Right lobe of liver (tissue), 6 donors: ENCODE results near the gene AHI1. TPM values are rescaled to one million over a fixed set of nuclear protein-coding genes. Genes with fewer than 3 reads are reported as not detected.

Experiments
- ATAC-seq, 4 donors: fragments of 200-7000 bp; cut with Tn5 transposase; one replicate each; pipeline ENCODE4 v1.9.1; 2020; ENCODE audit warnings: mild to moderate bottlenecking in 4 of 4, moderate library complexity in 4 of 4
- DNase-seq, 3 donors: peaks; one replicate each; pipeline ENCODE4 v3.0.0-alpha.2; 2020
- H3K27ac ChIP-seq, 3 donors: fragments of 200-600 bp; one replicate each; pipeline ENCODE4 v1.8.0; 2022
- H3K27me3 ChIP-seq, 2 donors: fragments of 200-600 bp; one replicate each; pipeline ENCODE4 v1.8.0; 2022
- H3K36me3 ChIP-seq, 4 donors: fragments of 200-600 bp; sonication (generic) in 1 of 4; one replicate each; pipeline versions ENCODE4 v1.5.1 to v1.8.0; 2017 to 2022; ENCODE audit warnings: control low read depth in 1 of 4
- H3K4me1 ChIP-seq, 4 donors: fragments of 200-600 bp; sonication (generic) in 1 of 4; one replicate each; pipeline versions ENCODE4 v1.5.1 to v1.8.0; 2017 to 2022; ENCODE audit warnings: control low read depth in 1 of 4
- H3K4me3 ChIP-seq, 3 donors: fragments of 200-600 bp; one replicate each; pipeline ENCODE4 v1.8.0; 2022
- H3K9me3 ChIP-seq, 4 donors: fragments of 200-600 bp; sonication (generic) in 1 of 4; one replicate each; pipeline versions ENCODE4 v1.5.1 to v1.8.0; 2017 to 2022; ENCODE audit warnings: control low read depth in 1 of 4
- POLR2A ChIP-seq: fragments of 450-650 bp; IDR thresholded peaks from one replicate; pipeline ENCODE4 v1.6.1; 2017; ENCODE audit warnings: antibody characterized with exemption, mild to moderate bottlenecking
- WGBS: methylation state at CpG from one replicate; pipeline ENCODE4 v1.1.6; 2018; ENCODE audit warnings: low coverage, low lambda C conversion rate; ENCODE audit not compliant: insufficient coverage; ENCODE audit errors: missing lambda C conversion rate; 5-methylcytosine and 5-hydroxymethylcytosine counted together
- intact Hi-C, 2 donors: fragments of 100-400 bp; cut with DNase I; formaldehyde crosslinking; loops; one replicate each; pipeline versions ENCODE4 v1.11.2 to v1.14.1; 2022
- long read RNA-seq: library from polyadenylated mRNA; unstranded; transcript quantifications from one replicate; pipeline ENCODE4 v2.0.0, GENCODE V29; 2019
- total RNA-seq, 6 experiments: library from RNA; depleted of rRNA in 2 of 6; stranded (reverse); fragments of >200 nt in 2 of 6; fragmentation: NEBNext Ultra II Directional in 3 of 6; extraction: Animal tissue kit (Norgen Biotek cat#: 25700) in 3 of 6; gene quantifications; one replicate each; pipeline versions ENCODE4 v1.1.0 to v1.2.4, GENCODE V29; 2016 to 2023
- TF ChIP-seq, protein P1 (sequence below), 4 donors: fragments of 200-600 bp in 3 of 4; fragments of 450-650 bp in 1 of 4; IDR thresholded peaks; one replicate each; pipeline versions ENCODE4 v1.5.1 to v1.8.0; 2016 to 2022; ENCODE audit warnings: antibody characterized with exemption in 4 of 4, mild to moderate bottlenecking in 2 of 4
- donor health status: DM: no; HTN: yes; CAD: no.
- donor health status: DM: no; HTN: no; CAD: no.
- donor health status: DM: no; HTN: no; CAD: no.
- donor health status: DM: no; HTN: yes; CAD: no.
- donor health status: DM: no; HTN: yes; CAD: no.

Gene AHI1
- total RNA-seq: 1 to 10 TPM; 4.7 to 9.2 (median 8.0) TPM
- long read RNA-seq, partial matches to known transcripts: 2 of 3 reads
- long read RNA-seq, other reads (novel, unspliced or antisense): 1 of 3 reads

DNA sequence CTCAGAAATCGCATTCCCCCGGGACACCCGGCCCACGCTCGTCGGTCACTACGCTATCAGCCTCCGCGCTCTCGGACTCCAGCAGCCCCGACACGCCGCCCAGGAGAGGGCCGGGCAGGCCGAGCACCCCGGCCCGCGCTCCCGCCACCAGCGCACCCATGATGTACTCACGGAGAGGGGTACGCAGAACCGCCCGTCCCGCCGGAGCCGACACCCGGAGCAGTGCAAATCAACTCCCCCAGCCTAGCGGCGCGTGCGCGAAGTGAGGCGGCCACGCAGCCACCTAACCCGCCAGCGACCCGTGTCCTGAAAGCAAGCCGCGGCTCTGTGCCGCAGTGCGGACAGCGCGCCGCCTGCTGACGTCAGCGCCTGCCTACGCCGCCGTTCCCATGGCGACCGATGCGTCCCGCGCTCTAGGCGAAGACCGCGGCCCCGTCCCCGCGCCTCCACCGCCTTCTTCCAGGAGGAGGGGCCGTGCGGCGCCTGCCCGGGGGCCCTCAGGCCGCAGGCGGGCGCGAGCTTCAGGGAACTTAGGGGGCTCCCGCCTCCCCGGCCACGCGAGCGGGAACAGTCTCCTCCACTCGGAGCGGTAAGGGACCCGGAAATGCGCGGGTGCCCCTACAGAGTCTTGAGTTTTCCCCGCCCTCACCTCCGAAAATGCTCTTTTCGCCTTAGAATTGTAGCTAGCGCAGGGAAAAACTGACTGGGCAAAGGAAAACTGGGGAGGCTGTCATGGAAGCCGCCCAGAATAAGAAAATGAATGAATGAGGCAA is at the start of gene AHI1:
Gene AHI1, minus strand, starts transcription at position 329 of the 773 bp plus-strand sequence. CDS start 5,503 bp downstream, outside the sequence.
- peak; percentile 92 to 98 (median 95) for ATAC-seq
- peak; percentile 97 to 98 (median 98) for DNase-seq
- TF ChIP-seq, protein P1, sequence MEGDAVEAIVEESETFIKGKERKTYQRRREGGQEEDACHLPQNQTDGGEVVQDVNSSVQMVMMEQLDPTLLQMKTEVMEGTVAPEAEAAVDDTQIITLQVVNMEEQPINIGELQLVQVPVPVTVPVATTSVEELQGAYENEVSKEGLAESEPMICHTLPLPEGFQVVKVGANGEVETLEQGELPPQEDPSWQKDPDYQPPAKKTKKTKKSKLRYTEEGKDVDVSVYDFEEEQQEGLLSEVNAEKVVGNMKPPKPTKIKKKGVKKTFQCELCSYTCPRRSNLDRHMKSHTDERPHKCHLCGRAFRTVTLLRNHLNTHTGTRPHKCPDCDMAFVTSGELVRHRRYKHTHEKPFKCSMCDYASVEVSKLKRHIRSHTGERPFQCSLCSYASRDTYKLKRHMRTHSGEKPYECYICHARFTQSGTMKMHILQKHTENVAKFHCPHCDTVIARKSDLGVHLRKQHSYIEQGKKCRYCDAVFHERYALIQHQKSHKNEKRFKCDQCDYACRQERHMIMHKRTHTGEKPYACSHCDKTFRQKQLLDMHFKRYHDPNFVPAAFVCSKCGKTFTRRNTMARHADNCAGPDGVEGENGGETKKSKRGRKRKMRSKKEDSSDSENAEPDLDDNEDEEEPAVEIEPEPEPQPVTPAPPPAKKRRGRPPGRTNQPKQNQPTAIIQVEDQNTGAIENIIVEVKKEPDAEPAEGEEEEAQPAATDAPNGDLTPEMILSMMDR (IDR thresholded peaks at IDR 0.05): peak in 3 of 4 donors; percentile 8 to 29 (median 22)
- peak; percentile 93 for TF ChIP-seq POLR2A
- H3K4me3 ChIP-seq: peak within 1 kb of the TSS; percentile 83 to 90 (median 86)
- H3K4me1 ChIP-seq: peaks cover 0 to 9% (median 0%) of the 10 kb centered on the region in 4 donors
- peak within 1 kb of the TSS; percentile 96 to 99 (median 99) for H3K27ac ChIP-seq
- 0% methylated on average over 15 of the region's 85 CpGs for WGBS
- no peaks in the 10 kb centered on the region for H3K9me3 ChIP-seq
- H3K36me3 ChIP-seq: no peaks in the 10 kb centered on the region
- H3K27me3 ChIP-seq: no peaks in the 10 kb centered on the region
- intact Hi-C loops: no loop called here

DNA sequence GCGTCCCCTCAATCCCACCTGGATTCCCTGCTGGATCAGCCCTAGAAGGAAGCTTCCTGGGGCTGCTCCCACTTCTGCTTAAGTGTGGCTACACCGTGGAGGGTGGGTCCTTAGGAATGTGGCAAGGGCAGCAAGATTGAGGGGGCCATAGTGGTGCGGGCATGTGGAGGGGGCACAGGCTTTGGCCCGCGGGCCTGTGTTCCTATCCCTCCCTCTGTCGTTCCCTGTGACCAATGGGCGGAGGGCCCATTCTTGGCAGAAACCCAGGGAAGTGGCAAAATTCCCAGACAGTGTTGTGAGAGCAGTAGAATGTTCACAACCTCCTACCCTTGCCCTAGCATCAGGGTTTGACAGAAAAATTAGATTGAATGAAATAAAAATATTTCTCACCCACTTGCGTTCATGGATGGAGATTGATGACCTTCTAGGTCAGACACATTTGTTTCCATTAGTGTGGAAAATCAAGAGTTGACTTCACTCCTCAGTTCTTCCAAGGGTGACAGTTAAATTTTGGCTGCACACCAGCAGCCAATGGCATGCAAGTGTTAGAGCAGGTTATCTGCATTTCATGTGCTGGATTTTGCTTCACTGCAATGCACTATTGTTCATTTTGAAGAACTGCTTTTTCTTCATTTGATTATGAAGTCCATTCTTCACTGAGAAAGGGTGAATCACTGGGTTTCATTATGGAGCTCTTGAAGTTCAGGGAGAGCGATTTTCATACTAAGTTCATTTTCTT is 49.3 kb upstream of the AHI1 start:
- no peaks in the 10 kb centered on the region for H3K27me3 ChIP-seq
- no peaks in the 10 kb centered on the region for H3K36me3 ChIP-seq
- peak in 1 of 4 donors; percentile 44 for ATAC-seq
- no peak for DNase-seq
- intact Hi-C loops: no loop called here
- no peaks in the 10 kb centered on the region for H3K4me1 ChIP-seq
- no peak overlapping the region for H3K4me3 ChIP-seq
- 63% methylated on average over 6 of the region's 9 CpGs for WGBS
- TF ChIP-seq, protein P1 (IDR thresholded peaks at IDR 0.05): no peak
- TF ChIP-seq POLR2A: no peak
- no peaks in the 10 kb centered on the region for H3K9me3 ChIP-seq
- no peak overlapping the region for H3K27ac ChIP-seq

DNA sequence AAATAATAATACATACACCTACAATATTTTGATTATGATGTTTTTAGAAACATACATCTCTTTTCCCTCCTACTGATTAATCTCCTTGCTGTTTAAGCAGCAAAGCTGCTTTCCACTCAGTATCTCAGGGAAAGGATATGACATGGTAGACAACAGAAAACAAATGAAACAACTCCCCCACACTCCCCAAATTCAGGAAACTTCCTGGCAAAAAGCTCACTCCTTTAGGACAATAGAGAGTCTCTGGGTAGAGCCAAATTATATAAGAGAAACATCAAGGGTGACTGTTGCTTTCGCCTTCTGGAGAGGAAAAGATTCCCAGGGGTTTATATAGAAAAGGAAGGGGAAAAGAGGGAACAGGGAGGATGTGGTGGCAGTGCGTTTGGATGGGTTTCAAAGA is 48.7 kb upstream of the AHI1 start:
- H3K27me3 ChIP-seq: no peaks in the 10 kb centered on the region
- H3K9me3 ChIP-seq: no peaks in the 10 kb centered on the region
- intact Hi-C loops: no loop called here
- DNase-seq (no peak), ATAC-seq (peak in 1 of 4 donors; percentile 28)
- no peak overlapping the region for H3K27ac ChIP-seq
- WGBS: 67% methylated on average over 1 of the region's 2 CpGs
- H3K4me1 ChIP-seq: no peaks in the 10 kb centered on the region
- H3K4me3 ChIP-seq: no peak overlapping the region
- H3K36me3 ChIP-seq: no peaks in the 10 kb centered on the region
- no peak for TF ChIP-seq POLR2A
- TF ChIP-seq, protein P1 (IDR thresholded peaks at IDR 0.05): no peak

DNA sequence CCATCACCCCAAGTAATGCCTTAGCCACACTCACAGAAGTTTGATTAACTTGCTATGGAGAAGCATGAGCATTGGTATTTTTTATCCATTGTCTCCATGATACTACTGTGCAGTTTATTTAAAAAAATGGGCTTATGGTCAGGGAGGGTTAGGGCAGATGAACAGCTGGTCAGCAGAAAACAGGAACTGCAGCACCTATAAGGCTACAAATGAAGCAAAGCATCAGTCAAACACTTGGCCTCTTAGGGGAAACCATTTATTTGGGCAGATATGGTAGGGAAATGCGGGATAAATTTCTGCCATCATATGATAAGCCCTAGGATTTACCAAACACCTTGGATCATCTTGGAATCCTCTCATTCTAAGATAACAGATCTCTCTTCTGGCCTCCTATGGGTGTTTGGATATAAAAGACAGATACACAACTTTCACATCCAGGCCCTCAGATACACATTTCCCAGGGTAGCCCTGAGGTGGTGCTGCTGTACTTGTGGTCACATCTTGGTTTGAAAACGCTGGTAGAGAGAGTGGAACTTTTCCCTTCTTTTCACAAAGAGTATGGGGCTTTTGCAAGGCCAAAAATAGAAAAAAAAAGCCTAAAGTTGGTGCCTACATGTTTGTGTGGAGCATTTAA is 42.8 kb upstream of the AHI1 start:
- Histone ChIP-seq H3K27me3 (no peaks in the 10 kb centered on the region), H3K9me3 (no peaks in the 10 kb centered on the region), H3K27ac (no peak overlapping the region), H3K4me3 (no peak overlapping the region), H3K4me1 (no peaks in the 10 kb centered on the region), H3K36me3 (no peaks in the 10 kb centered on the region)
- no peak for TF ChIP-seq POLR2A
- TF ChIP-seq, protein P1 (IDR thresholded peaks at IDR 0.05): peak; percentile 17 to 36 (median 24)
- WGBS: 48% methylated on average over 2 of the region's 2 CpGs
- no peak for DNase-seq
- ATAC-seq: peak in 2 of 4 donors; percentile 50 to 71
- intact Hi-C loops: no loop called here
